Measurements from ENCODE around the gene RNF168.
"Not testable (repeated sequence)": the region's sequence is repeated elsewhere in the genome, so short reads cannot be mapped to it uniquely, and the experiment has no call there.

Gene RNF168

GRCh38 chr3:196496183-196496582, 7.4 kb downstream of the RNF168 start:
- H3K36me3 ChIP-seq: peaks cover 11 to 87% (median 74%) of the 10 kb centered on the region in 11 experiments; a peak in 21 of 22 replicates
- H3K4me1 ChIP-seq: peaks cover 13 to 19% (median 15%) of the 10 kb centered on the region in 10 experiments
- peaks cover 45 to 99% (median 80%) of the 10 kb centered on the region in 11 experiments; a peak in 21 of 22 replicates for H4K20me1 ChIP-seq

GRCh38 chr3:196493292-196493691, 10.3 kb downstream of the RNF168 start:
- no peak overlapping the region for H3K4me3 ChIP-seq
- H3K27ac ChIP-seq: no peak overlapping the region
- H3K4me2 ChIP-seq: no peak overlapping the region
- H3K36me3 ChIP-seq: peaks cover 11 to 94% (median 61%) of the 10 kb centered on the region in 11 experiments; a peak in 21 of 22 replicates
- peaks cover 0 to 14% (median 6%) of the 10 kb centered on the region in 11 experiments; a peak in 10 of 22 replicates for H3K9me3 ChIP-seq (replicated peaks in 1 of 11)
- no peaks in the 10 kb centered on the region for H3K27me3 ChIP-seq
- TF ChIP-seq Cebpa-rat (IDR thresholded peaks at IDR 0.05): no peak
- no peak overlapping the region for H3K9ac ChIP-seq
- H3K4me1 ChIP-seq: peaks cover 0 to 20% (median 0%) of the 10 kb centered on the region in 10 experiments; a peak in 5 of 20 replicates
- H4K20me1 ChIP-seq: peaks cover 54 to 100% (median 81%) of the 10 kb centered on the region in 11 experiments; a peak in 20 of 22 replicates

More at GRCh38 chr3:196496183-196496582, 7.4 kb downstream of the RNF168 start:
- TF ChIP-seq Cebpa-rat (IDR thresholded peaks at IDR 0.05): no peak
- no peaks in the 10 kb centered on the region for H3K27me3 ChIP-seq
- H3K9ac ChIP-seq: no peak overlapping the region
- H3K4me3 ChIP-seq: no peak overlapping the region
- no peak overlapping the region for H3K27ac ChIP-seq
- H3K4me2 ChIP-seq: no peak overlapping the region
- H3K9me3 ChIP-seq (replicated peaks in 1 of 11): peaks cover 0 to 23% (median 10%) of the 10 kb centered on the region in 11 experiments; a peak in 11 of 22 replicates

- H3K4me1 ChIP-seq: peaks cover 0 to 20% (median 0%) of the 10 kb centered on the region in 10 experiments; a peak in 5 of 20 replicates
- no peak overlapping the region for H3K9ac ChIP-seq
- H3K4me3 ChIP-seq: no peak overlapping the region
- peaks cover 18 to 94% (median 63%) of the 10 kb centered on the region in 11 experiments for H3K36me3 ChIP-seq
- H3K4me2 ChIP-seq: no peak overlapping the region
- H3K27me3 ChIP-seq: no peaks in the 10 kb centered on the region
- H4K20me1 ChIP-seq: peaks cover 50 to 100% (median 79%) of the 10 kb centered on the region in 11 experiments; a peak in 20 of 22 replicates
- no peak for TF ChIP-seq Cebpa-rat (IDR thresholded peaks at IDR 0.05)
- H3K27ac ChIP-seq: no peak overlapping the region
- H3K9me3 ChIP-seq (replicated peaks in 1 of 11): peaks cover 0 to 10% (median 0%) of the 10 kb centered on the region in 11 experiments; a peak in 3 of 22 replicates
Measured at GRCh38 chr3:196492080-196492479, 11.5 kb downstream of the RNF168 start.

DNA sequence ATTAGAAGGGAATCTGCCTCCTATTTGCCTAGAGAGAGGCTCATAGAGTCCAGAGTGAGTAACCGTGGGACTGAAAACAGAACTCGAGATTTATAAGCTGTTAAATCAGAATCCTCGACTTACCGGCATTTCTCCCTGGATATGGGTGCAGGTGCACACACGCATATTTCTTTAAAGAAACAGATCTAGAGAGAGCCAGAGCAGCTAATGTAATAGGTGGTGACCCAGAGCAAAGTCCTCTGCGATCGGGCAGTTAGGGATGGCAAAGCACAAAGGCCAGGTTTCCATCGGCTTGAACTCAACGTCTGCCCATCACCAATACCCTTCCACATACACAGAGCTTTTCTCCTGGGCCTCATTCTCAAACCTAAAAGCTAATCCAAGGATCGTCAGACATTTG, 13.8 kb downstream of the RNF168 start:
- Histone ChIP-seq H4K20me1 (peaks cover 48 to 85% (median 70%) of the 10 kb centered on the region in 11 experiments; a peak in 20 of 22 replicates), H3K36me3 (peaks cover 31 to 94% (median 65%) of the 10 kb centered on the region in 11 experiments), H3K27ac (no peak overlapping the region), H3K27me3 (no peaks in the 10 kb centered on the region), H3K4me1 (peaks cover 0 to 20% (median 0%) of the 10 kb centered on the region in 10 experiments; a peak in 5 of 20 replicates), H3K4me3 (no peak overlapping the region), H3K9ac (peak overlapping the region in 1 of 11 experiments; percentile 33; a peak in 1 of 22 replicates), H3K9me3 (replicated peaks in 1 of 11) (no peaks in the 10 kb centered on the region; a peak in 1 of 22 replicates), H3K4me2 (peak overlapping the region in 1 of 11 experiments; percentile 49; a peak in 1 of 22 replicates)
- no peak for TF ChIP-seq Cebpa-rat (IDR thresholded peaks at IDR 0.05)

DNA sequence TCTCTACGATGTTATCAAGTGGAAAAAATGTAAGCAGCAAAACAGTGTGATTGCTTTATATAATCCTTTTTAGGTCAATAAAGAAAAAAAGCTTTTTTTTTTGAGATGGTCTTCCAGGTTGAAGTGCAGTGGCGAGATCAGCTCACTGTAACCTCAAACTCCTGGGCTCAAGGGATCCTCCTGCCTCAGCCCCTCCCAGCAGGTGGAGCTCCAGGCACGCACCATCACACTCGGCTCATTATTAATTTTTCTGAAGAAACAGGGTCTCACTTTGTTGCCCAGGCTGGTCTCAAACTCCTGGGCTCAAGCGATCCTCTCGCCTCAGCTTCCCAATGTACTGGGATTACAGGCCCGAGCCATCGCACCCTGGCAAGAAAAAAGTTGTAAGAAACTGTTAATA, 17.3 kb downstream of the RNF168 start:
- peaks cover 0 to 17% (median 0%) of the 10 kb centered on the region in 10 experiments; a peak in 5 of 20 replicates for H3K4me1 ChIP-seq
- H3K4me3 ChIP-seq: no peak overlapping the region
- H3K4me2 ChIP-seq: no peak overlapping the region
- H3K36me3 ChIP-seq: peaks cover 60 to 97% (median 76%) of the 10 kb centered on the region in 11 experiments
- H4K20me1 ChIP-seq: peaks cover 25 to 51% (median 37%) of the 10 kb centered on the region in 11 experiments; a peak in 19 of 22 replicates
- H3K27ac ChIP-seq: no peak overlapping the region
- H3K9me3 ChIP-seq (replicated peaks in 1 of 11): no peaks in the 10 kb centered on the region
- no peaks in the 10 kb centered on the region for H3K27me3 ChIP-seq
- no peak for TF ChIP-seq Cebpa-rat (IDR thresholded peaks at IDR 0.05)
- H3K9ac ChIP-seq: no peak overlapping the region

DNA sequence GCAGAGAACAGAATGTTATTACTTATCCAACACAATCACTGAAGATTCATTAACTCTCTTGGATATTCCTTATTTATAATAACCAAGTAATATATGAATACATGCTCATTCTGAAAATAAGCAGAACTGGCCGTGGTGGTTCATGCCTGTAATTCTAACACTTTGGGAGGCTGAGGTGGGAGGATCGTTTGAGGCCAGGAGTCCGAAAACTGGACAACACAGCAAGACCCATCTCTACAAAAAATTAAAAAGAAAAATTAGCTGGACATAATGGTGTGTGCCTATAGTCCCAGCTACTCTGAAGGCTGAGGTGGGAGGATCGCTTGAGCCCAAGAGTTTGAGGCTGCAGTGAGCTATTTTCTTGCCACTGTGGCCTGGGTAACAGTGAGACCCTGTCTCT, 25.9 kb downstream of the RNF168 start:
- H3K36me3 ChIP-seq: peaks cover 85 to 99% (median 96%) of the 10 kb centered on the region in 11 experiments
- no peaks in the 10 kb centered on the region for H3K27me3 ChIP-seq
- no peak overlapping the region for H3K27ac ChIP-seq
- no peak overlapping the region for H3K4me2 ChIP-seq
- peaks cover 0 to 4% (median 0%) of the 10 kb centered on the region in 11 experiments; a peak in 1 of 22 replicates for H4K20me1 ChIP-seq
- no peak for TF ChIP-seq Cebpa-rat (IDR thresholded peaks at IDR 0.05)
- no peak overlapping the region for H3K4me3 ChIP-seq
- no peaks in the 10 kb centered on the region for H3K4me1 ChIP-seq
- H3K9ac ChIP-seq: no peak overlapping the region
- H3K9me3 ChIP-seq (replicated peaks in 1 of 11): no peaks in the 10 kb centered on the region

DNA sequence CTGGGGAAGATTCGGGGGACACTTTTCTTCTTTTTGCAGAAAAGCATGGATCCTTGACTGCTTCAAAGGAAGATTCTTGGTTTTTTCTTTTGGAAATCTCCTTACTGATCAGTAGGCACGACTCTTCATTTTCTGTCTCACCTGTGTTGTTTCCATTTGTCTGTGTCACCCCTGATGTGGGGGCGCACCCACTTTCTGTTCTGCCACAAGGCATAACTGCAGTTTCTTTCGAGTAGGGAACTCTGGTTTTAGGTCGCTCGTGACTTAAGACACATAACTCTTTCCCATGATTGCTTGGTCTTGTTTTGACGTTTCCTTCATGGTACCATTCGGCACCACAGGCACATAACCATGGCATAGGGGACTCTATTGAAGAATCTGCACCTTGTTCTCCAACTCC, 31.3 kb downstream of the RNF168 start:
- no peaks in the 10 kb centered on the region for H3K9me3 ChIP-seq (replicated peaks in 1 of 11)
- H3K4me3 ChIP-seq: no peak overlapping the region
- no peak overlapping the region for H3K27ac ChIP-seq
- TF ChIP-seq Cebpa-rat (IDR thresholded peaks at IDR 0.05): no peak
- H4K20me1 ChIP-seq: peaks cover 0 to 12% (median 4%) of the 10 kb centered on the region in 11 experiments; a peak in 6 of 22 replicates
- no peak overlapping the region for H3K9ac ChIP-seq
- peaks cover 49 to 96% (median 84%) of the 10 kb centered on the region in 11 experiments for H3K36me3 ChIP-seq
- no peaks in the 10 kb centered on the region for H3K4me1 ChIP-seq
- no peaks in the 10 kb centered on the region for H3K27me3 ChIP-seq
- no peak overlapping the region for H3K4me2 ChIP-seq

DNA sequence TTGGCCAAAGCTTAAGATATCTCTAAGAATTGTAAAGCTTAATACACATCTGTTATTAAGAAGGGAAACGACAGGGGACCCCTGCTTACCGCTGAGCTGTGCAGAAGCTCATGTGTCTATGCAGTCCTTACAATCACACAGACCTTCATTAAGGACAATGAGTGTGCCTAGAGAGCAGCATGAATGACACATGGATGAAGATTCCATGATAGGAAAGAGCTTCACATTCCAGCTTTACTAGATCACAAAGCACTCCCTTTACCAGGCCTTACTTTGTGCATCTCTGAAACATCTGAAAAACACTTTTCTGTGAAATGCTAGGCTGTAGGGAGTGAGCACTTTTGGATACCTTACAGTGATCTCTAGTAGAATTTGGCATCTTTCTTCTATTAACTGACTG, 32.0 kb downstream of the RNF168 start:
- Histone ChIP-seq H4K20me1 (peaks cover 0 to 12% (median 4%) of the 10 kb centered on the region in 11 experiments; a peak in 6 of 22 replicates), H3K4me1 (no peaks in the 10 kb centered on the region), H3K27ac (no peak overlapping the region), H3K36me3 (peaks cover 43 to 89% (median 77%) of the 10 kb centered on the region in 11 experiments), H3K9me3 (replicated peaks in 1 of 11) (no peaks in the 10 kb centered on the region), H3K27me3 (no peaks in the 10 kb centered on the region), H3K4me3 (no peak overlapping the region), H3K9ac (no peak overlapping the region), H3K4me2 (no peak overlapping the region)
- no peak for TF ChIP-seq Cebpa-rat (IDR thresholded peaks at IDR 0.05)

GRCh38 chr3:196470182-196470581, 33.4 kb downstream of the RNF168 start:
- H3K4me1 ChIP-seq; H3K9me3 ChIP-seq (replicated peaks in 1 of 11); H3K9ac ChIP-seq; H3K4me2 ChIP-seq; H3K27ac ChIP-seq; H3K4me3 ChIP-seq; H3K27me3 ChIP-seq: not testable (repeated sequence)
- Histone ChIP-seq H4K20me1 (peaks cover 0 to 12% (median 4%) of the 10 kb centered on the region in 11 experiments; a peak in 6 of 22 replicates), H3K36me3 (peaks cover 41 to 78% (median 67%) of the 10 kb centered on the region in 11 experiments)

Measured in BLaER1 treated with 17β-estradiol and CSF1 and Interleukin-3, amounts not matched to agents 10 nM and 100 nM (cell line).